GM12878 (cell line): ENCODE data around the gene MAD1L1. TPM values are rescaled to one million over a fixed set of nuclear protein-coding genes. Genes with fewer than 3 reads are reported as not detected.

Experiments
- ATAC-seq: fragments of 200-7000 bp; cut with Tn5 transposase; 3 replicates; pipeline ENCODE4 v1.9.1; 2020; ENCODE audit warnings: mild to moderate bottlenecking, moderate library complexity
- BruUV-seq: library from RNA; stranded (reverse); fragments of 400-500 nt; replicated peaks from 2 replicates; lab custom pipeline; 2021; lab: Mats Ljungman, UMichigan
- CTCF ChIA-PET: fragments of 300-600 bp; sonication (Branson Sonifier 250); formaldehyde crosslinking; extraction: SDS; loops from one replicate; lab custom pipeline; 2021; ENCODE audit warnings: inconsistent platforms; lab: Yijun Ruan, JAX
- POLR2A ChIA-PET: fragments of 350-600 bp; formaldehyde crosslinking; extraction: SDS; loops from one replicate; lab custom pipeline; 2021; ENCODE audit warnings: inconsistent platforms; lab: Charles Lee
- RAD21 ChIA-PET: fragments of 300-600 bp; sonication (Branson Sonifier 250); formaldehyde crosslinking; loops from one replicate; lab custom pipeline; 2023; ENCODE audit warnings: antibody characterized with exemption; ENCODE audit not compliant: unreplicated experiment; lab: Charles Lee
- SMC1A ChIA-PET: fragments of 300-600 bp; sonication (Branson Sonifier 250); formaldehyde crosslinking; loops from one replicate; lab custom pipeline; 2023; ENCODE audit not compliant: unreplicated experiment, uncharacterized antibody; lab: Charles Lee
- DNase-seq: peaks from one replicate; pipeline ENCODE4 v3.0.0-alpha.2; 2011; ENCODE audit warnings: low read depth, low spot score
- FAIRE-seq: peaks from 3 replicates; lab custom pipeline; 2011; peaks lifted over from hg19 to GRCh38; lab: Jason Lieb, UNC
- H2AFZ ChIP-seq: 2 replicates; pipeline ENCODE4 v1.6.0; 2011; ENCODE audit warnings: low read depth, low read length, control low read depth; ENCODE audit not compliant: control insufficient read depth
- H3K27ac ChIP-seq: 2 replicates; pipeline ENCODE4 v1.5.1; 2011; ENCODE audit warnings: control low read depth; ENCODE audit not compliant: control insufficient read depth, insufficient read depth
- H3K27me3 ChIP-seq, 2 experiments: replicated peaks in 1 of 2; 2 replicates each; pipeline versions ENCODE4 v1.6.0 to v1.6.1; 2011; ENCODE audit warnings: low read length in 1 of 2; ENCODE audit not compliant: control insufficient read depth in 2 of 2, insufficient read depth in 2 of 2
- H3K36me3 ChIP-seq, 2 experiments: 2 replicates each; pipeline ENCODE4 v1.5.1; 2011; ENCODE audit warnings: low read length in 1 of 2; ENCODE audit not compliant: control insufficient read depth in 2 of 2, insufficient read depth in 2 of 2
- H3K4me1 ChIP-seq: 2 replicates; pipeline ENCODE4 v1.6.1; 2011; ENCODE audit warnings: mild to moderate bottlenecking, low read length, moderate library complexity, mixed read lengths; ENCODE audit not compliant: control insufficient read depth, insufficient read depth
- H3K4me2 ChIP-seq: 2 replicates; pipeline ENCODE4 v1.6.0; 2011; ENCODE audit warnings: control low read depth; ENCODE audit not compliant: control insufficient read depth, insufficient read depth
- H3K4me3 ChIP-seq: fragments of 200-600 bp; sonication (generic); 2 replicates; pipeline ENCODE4 v1.5.1; 2016
- H3K79me2 ChIP-seq: 2 replicates; pipeline ENCODE4 v1.6.0; 2011; ENCODE audit warnings: low read length; ENCODE audit not compliant: control insufficient read depth, insufficient read depth
- H3K9ac ChIP-seq: 2 replicates; pipeline ENCODE4 v1.8.0; 2011; ENCODE audit warnings: low read length, control low read depth, mixed read lengths; ENCODE audit not compliant: control insufficient read depth, insufficient read depth
- H3K9me3 ChIP-seq: replicated peaks from 3 replicates; pipeline ENCODE4 v1.5.1; 2011; ENCODE audit warnings: mild to moderate bottlenecking, low read length; ENCODE audit not compliant: control insufficient read depth, insufficient read depth
- H4K20me1 ChIP-seq: 2 replicates; pipeline ENCODE4 v1.6.0; 2011; ENCODE audit not compliant: control insufficient read depth, insufficient read depth
- CBFB ChIP-seq: IDR thresholded peaks from 2 replicates; pipeline ENCODE4 v1.6.1; 2016; ENCODE audit warnings: antibody characterized with exemption, low read depth
- ETV6 ChIP-seq, 2 experiments: fragments of 450-650 bp in 1 of 2; IDR thresholded peaks in 1 of 2; conservative IDR thresholded peaks in 1 of 2; 2 replicates each; pipeline ENCODE4 v1.6.1; 2014; ENCODE audit warnings: antibody characterized with exemption in 1 of 2, borderline replicate concordance in 1 of 2, low read depth in 1 of 2, mild to moderate bottlenecking in 1 of 2, moderate library complexity in 1 of 2
- FOXM1 ChIP-seq: IDR thresholded peaks from 2 replicates; pipeline ENCODE4 v1.6.1; 2012; ENCODE audit warnings: low read depth, mild to moderate bottlenecking, inconsistent platforms, low read length, moderate library complexity
- KLF5 ChIP-seq: fragments of 450-650 bp; IDR thresholded peaks from 2 replicates; pipeline ENCODE4 v1.6.1; 2014; ENCODE audit warnings: mild to moderate bottlenecking; ENCODE audit not compliant: partially characterized antibody
- LARP7 ChIP-seq: fragments of 450-650 bp; IDR thresholded peaks from 2 replicates; pipeline ENCODE4 v1.6.1; 2017; ENCODE audit warnings: mild to moderate bottlenecking
- NFIC ChIP-seq: IDR thresholded peaks from 2 replicates; pipeline ENCODE4 v1.6.1; 2012; ENCODE audit warnings: low read depth, mild to moderate bottlenecking, inconsistent platforms, low read length, moderate library complexity
- NR2C2 ChIP-seq: IDR thresholded peaks from 2 replicates; pipeline ENCODE4 v1.6.1; 2011; ENCODE audit warnings: borderline replicate concordance, low read depth; ENCODE audit not compliant: control insufficient read depth, insufficient read length
- TARDBP ChIP-seq: IDR thresholded peaks from 2 replicates; pipeline ENCODE4 v1.6.1; 2016; ENCODE audit warnings: borderline replicate concordance
- TCF12 ChIP-seq: IDR thresholded peaks from 2 replicates; pipeline ENCODE4 v1.6.1; 2011; ENCODE audit warnings: low read depth, mild to moderate bottlenecking, low read length
- YBX1 ChIP-seq: fragments of 450-650 bp; IDR thresholded peaks from 2 replicates; pipeline ENCODE4 v1.6.1; 2016; ENCODE audit warnings: antibody characterized with exemption
- WGBS: methylation state at CpG from one replicate; pipeline ENCODE4 v1.1.6; 2016; ENCODE audit warnings: low lambda C conversion rate; ENCODE audit not compliant: insufficient replicate concordance, insufficient coverage; ENCODE audit errors: missing lambda C conversion rate; 5-methylcytosine and 5-hydroxymethylcytosine counted together
- in situ Hi-C: fragments of 300-500 bp; cut with MboI; formaldehyde crosslinking; loops from 9 replicates; pipeline ENCODE4 v1.14.3; 2018; ENCODE audit warnings: mixed read lengths
- intact Hi-C: fragments of 100-400 bp; cut with micrococcal nuclease; formaldehyde crosslinking; loops from one replicate; pipeline ENCODE4 v1.14.2; 2022; ENCODE audit not compliant: unreplicated experiment
- polyA plus RNA-seq, 11 experiments: library from polyadenylated mRNA; depleted of rRNA in 4 of 11; unstranded in 6 of 11; stranded (reverse) in 5 of 11; fragments of >200 nt; fragmentation: Nextera tagmentation in 4 of 11; fragmentation: Illumina TruSeq in 1 of 11; extraction: Ambion mirVana in 4 of 11; extraction: Trizol in 1 of 11; gene quantifications; 1 replicate in 1 of 11; 2 replicates in 10 of 11; pipeline versions ENCODE4 v1.2.1 to v1.2.3, GENCODE V29; 2011 to 2016; ENCODE audit warnings: inconsistent platforms in 2 of 11, missing spikeins in 2 of 11, low read depth in 1 of 11
- total RNA-seq, 4 experiments: library from RNA; depleted of rRNA in 3 of 4; stranded (reverse); fragments of >200 nt in 3 of 4; fragmentation: Illumina TruSeq in 1 of 4; extraction: Trizol in 1 of 4; gene quantifications; 2 replicates each; pipeline versions ENCODE4 v1.2.1 to v1.2.3, GENCODE V29; 2013 to 2021

MAD1L1 gene
- total and polyA plus RNA-seq, 10 of the 15 experiments (the other 5 are each of a cell fraction or from before 2014, with no cell fraction given) = 2.2 to 76.8 (median 38.3) TPM

DNA sequence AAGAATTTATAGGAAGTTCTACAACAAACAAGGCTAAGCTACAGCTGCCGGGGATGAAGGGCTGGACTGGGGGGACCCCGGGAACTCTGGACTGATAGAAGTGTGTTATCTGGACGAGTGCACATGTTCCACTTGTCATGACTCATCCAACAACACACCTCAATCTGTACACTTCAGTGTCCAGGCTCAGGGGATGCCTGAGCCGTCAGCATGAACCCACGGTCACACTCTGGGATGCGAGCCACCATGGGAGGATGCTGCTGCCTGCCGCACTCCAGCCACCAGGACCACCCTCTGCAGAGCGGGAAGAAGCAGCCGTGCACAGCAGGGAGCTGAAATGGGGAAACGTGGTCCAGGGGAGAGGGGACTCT, 67.5 kb downstream of the MAD1L1 start:
- peak; percentile 12 for ATAC-seq
- ChIA-PET CTCF (interaction anchor here (0.9 to 2.3 kb wide), 4 partner anchors 12 to 201 kb away, joined by 3 to 12 read pairs (median 3); no protein-coding TSS in a partner anchor), POLR2A (interaction anchor here (0.6 to 4.9 kb wide), 6 partner anchors 8 to 65 kb away, joined by 3 to 25 read pairs (median 4); no protein-coding TSS in a partner anchor), SMC1A (interaction anchor here (1.6 to 5.2 kb wide), 3 partner anchors 12 to 44 kb away, joined by 6 to 56 read pairs (median 7); no protein-coding TSS in a partner anchor), RAD21 (interaction anchor here (1.7 to 5.7 kb wide), 4 partner anchors 16 to 65 kb away, joined by 4 to 57 read pairs (median 8); no protein-coding TSS in a partner anchor)
- no peaks in the 10 kb centered on the region; the same call in 2 of the 3 replicates for H3K9me3 ChIP-seq
- no peak for TF ChIP-seq ETV6 (conservative IDR thresholded peaks at IDR 0.05 in 1 of 2, IDR thresholded peaks at IDR 0.05 in 1 of 2; ENCODE audit: borderline replicate concordance in 1 of 2, low read depth in 1 of 2)
- no TSS peak for BruUV-seq
- no peak overlapping the region for H3K4me2 ChIP-seq
- 97% methylated on average over 10 of the region's 10 CpGs for WGBS
- no peak for FAIRE-seq
- H3K36me3 ChIP-seq = peaks cover 0 to 2% of the 10 kb centered on the region in 2 experiments; a peak in 2 of 4 replicates
- no peaks in the 10 kb centered on the region for H3K27me3 ChIP-seq
- peaks cover 22% of the 10 kb centered on the region for H3K4me1 ChIP-seq
- H3K27ac ChIP-seq = peak overlapping the region; percentile 74
- no peak overlapping the region for H3K9ac ChIP-seq
- no peak overlapping the region for H2AFZ ChIP-seq
- H3K79me2 ChIP-seq = no peaks in the 10 kb centered on the region
- intact Hi-C loops (loop anchor here (5.0 kb wide), 1 partner anchor 63 kb away; no protein-coding TSS in a partner anchor), in situ Hi-C loops (no loop called here)
- no peak overlapping the region for H3K4me3 ChIP-seq
- no peak for DNase-seq
- no peaks in the 10 kb centered on the region for H4K20me1 ChIP-seq

DNA sequence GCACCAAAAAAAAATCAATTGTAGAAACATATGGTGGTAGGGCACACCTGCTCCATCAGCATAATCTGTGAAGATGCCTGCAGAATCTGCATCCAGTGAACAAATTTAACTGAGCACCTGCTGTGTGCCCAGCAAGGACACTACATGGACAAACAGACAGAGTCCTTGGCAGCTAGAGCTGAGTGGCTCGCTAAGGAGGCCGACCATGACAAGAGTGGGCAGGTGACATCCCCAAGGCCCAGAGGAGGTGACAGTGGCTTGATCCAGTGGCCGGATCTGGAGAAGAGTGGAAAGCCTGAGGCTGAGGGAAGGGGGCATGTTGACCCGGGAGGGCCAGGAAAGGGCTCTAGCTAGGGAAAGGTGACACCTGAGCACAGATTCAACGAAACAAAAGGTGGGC, 68.1 kb downstream of the MAD1L1 start:
- WGBS = 94% methylated on average over 5 of the region's 5 CpGs

More for the DNA sequence above, 68.1 kb downstream of the MAD1L1 start:
- no TSS peak for BruUV-seq
- H3K79me2 ChIP-seq = no peaks in the 10 kb centered on the region
- H3K36me3 ChIP-seq = peaks cover 0 to 2% of the 10 kb centered on the region in 2 experiments; a peak in 2 of 4 replicates
- TF ChIP-seq FOXM1 (no peak), TARDBP (no peak), NFIC (no peak), KLF5 (no peak), YBX1 (no peak), NR2C2 (no peak), TCF12 (no peak), CBFB (no peak), LARP7 (no peak)
- TF ChIP-seq, all 136 proteins: peak for 0
- H3K27ac ChIP-seq = no peak overlapping the region
- no peaks in the 10 kb centered on the region for H4K20me1 ChIP-seq
- H2AFZ ChIP-seq = no peak overlapping the region
- H3K9ac ChIP-seq = no peak overlapping the region
- DNase-seq (no peak), FAIRE-seq (no peak), ATAC-seq (no peak)
- intact Hi-C loops = loop anchor here (5.0 kb wide), 1 partner anchor 62 kb away; no protein-coding TSS in a partner anchor
- in situ Hi-C loops = no loop called here
- CTCF ChIA-PET = no interaction called here
- H3K4me3 ChIP-seq = no peak overlapping the region
- SMC1A ChIA-PET = interaction anchor here (1.3 kb wide), 1 partner anchor 16 kb away, joined by 4 read pairs; no protein-coding TSS in a partner anchor
- H3K9me3 ChIP-seq = no peaks in the 10 kb centered on the region
- no peaks in the 10 kb centered on the region for H3K27me3 ChIP-seq
- RAD21 ChIA-PET = interaction anchor here (5.7 kb wide), 1 partner anchor 16 kb away, joined by 57 read pairs; no protein-coding TSS in a partner anchor
- POLR2A ChIA-PET = interaction anchor here (0.6 to 4.9 kb wide), 2 partner anchors 10 to 17 kb away, joined by 6 to 25 read pairs; no protein-coding TSS in a partner anchor
- no peak overlapping the region for H3K4me2 ChIP-seq
- H3K4me1 ChIP-seq = peaks cover 22% of the 10 kb centered on the region
